Duodenal mucosa (tissue), 2 donors: ENCODE measurements around the gene MSANTD2.

Source experiments
- H3K27ac ChIP-seq: one replicate; pipeline ENCODE4 v1.7.0; 2013; ENCODE audit warnings: low read depth, low read length
- H3K27me3 ChIP-seq, 2 donors: one replicate each; pipeline ENCODE4 v1.7.0; 2013; ENCODE audit warnings: low read length in 2 of 2, control low read depth in 1 of 2; ENCODE audit not compliant: insufficient read depth in 2 of 2, control insufficient read depth in 1 of 2
- H3K36me3 ChIP-seq, 2 donors: one replicate each; pipeline ENCODE4 v1.7.0; 2013; ENCODE audit warnings: low read length in 2 of 2, control low read depth in 1 of 2; ENCODE audit not compliant: insufficient read depth in 2 of 2, control insufficient read depth in 1 of 2
- H3K4me1 ChIP-seq, 2 donors: one replicate each; pipeline ENCODE4 v1.7.0; 2013; ENCODE audit warnings: low read length in 2 of 2, control low read depth in 1 of 2; ENCODE audit not compliant: insufficient read depth in 2 of 2, control insufficient read depth in 1 of 2
- H3K4me3 ChIP-seq, 2 donors: one replicate each; pipeline ENCODE4 v1.7.0; 2013; ENCODE audit warnings: low read length in 2 of 2, low read depth in 1 of 2
- H3K9ac ChIP-seq, 2 donors: one replicate each; pipeline ENCODE4 v1.7.0; 2013; ENCODE audit warnings: low read length in 2 of 2, low read depth in 1 of 2
- H3K9me3 ChIP-seq, 2 donors: one replicate each; pipeline ENCODE4 v1.7.0; 2013; ENCODE audit warnings: low read length in 2 of 2, control low read depth in 1 of 2; ENCODE audit not compliant: control insufficient read depth in 1 of 2

MSANTD2 gene

GRCh38 chr11:124762624-124763155, 37.5 kb downstream of the MSANTD2 start:
- Histone ChIP-seq H3K9ac (peak overlapping the region; percentile 43 to 59), H3K36me3 (peaks cover 0 to 3% of the 10 kb centered on the region in 2 donors), H3K27ac (peak overlapping the region; percentile 36), H3K9me3 (no peaks in the 10 kb centered on the region), H3K4me1 (peaks cover 32 to 37% of the 10 kb centered on the region in 2 donors), H3K27me3 (peaks cover 14 to 33% of the 10 kb centered on the region in 2 donors), H3K4me3 (peak overlapping the region; percentile 77 to 89)

DNA sequence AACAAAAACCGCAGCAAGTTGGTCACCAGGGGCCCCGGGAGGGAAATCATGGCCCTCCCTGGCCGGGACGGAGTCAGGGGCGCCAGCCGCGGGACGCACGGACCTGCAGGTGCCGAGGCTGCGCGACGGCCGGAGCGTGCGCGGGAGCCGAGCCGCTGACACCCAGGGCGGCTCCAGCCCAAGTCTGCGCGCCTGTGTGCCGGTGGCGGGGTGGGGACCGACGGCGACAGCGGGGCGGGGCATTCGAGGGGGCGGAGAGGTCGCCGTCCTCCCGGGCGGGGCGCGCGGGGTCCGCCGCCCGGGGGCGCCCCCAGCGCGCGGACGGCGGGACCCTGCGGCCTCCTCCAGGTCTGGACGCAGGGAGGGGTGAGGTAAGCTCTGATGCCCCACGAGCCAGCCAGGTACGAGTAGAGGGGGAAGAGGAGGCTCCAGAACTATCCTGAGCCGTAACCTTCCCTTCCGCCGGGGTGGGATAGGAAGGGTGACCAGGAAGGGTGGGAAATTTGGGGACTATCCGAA, 38.0 kb downstream of the MSANTD2 start, which contains the start of gene ESAM:
TSS of gene ESAM (minus strand) at position 186 of the 519 bp plus-strand sequence. CDS start at position 50, 136 bp downstream.
- peaks cover 32 to 37% of the 10 kb centered on the region in 2 donors for H3K4me1 ChIP-seq
- H3K4me3 ChIP-seq, result peak within 1 kb of the TSS; percentile 77 to 89
- H3K27me3 ChIP-seq, result peaks cover 14 to 37% of the 10 kb centered on the region in 2 donors
- no peaks in the 10 kb centered on the region for H3K36me3 ChIP-seq
- H3K9me3 ChIP-seq, result no peaks in the 10 kb centered on the region
- peak within 1 kb of the TSS; percentile 58 for H3K27ac ChIP-seq
- peak within 1 kb of the TSS; percentile 43 to 59 for H3K9ac ChIP-seq

GRCh38 chr11:124761301-124762104, 38.7 kb downstream of the MSANTD2 start:
- H3K9ac ChIP-seq, result peak overlapping the region; percentile 32 to 38
- peak overlapping the region; percentile 58 for H3K27ac ChIP-seq
- H3K4me1 ChIP-seq, result peaks cover 32 to 37% of the 10 kb centered on the region in 2 donors
- no peaks in the 10 kb centered on the region for H3K36me3 ChIP-seq
- H3K9me3 ChIP-seq, result no peaks in the 10 kb centered on the region
- peaks cover 14 to 43% of the 10 kb centered on the region in 2 donors for H3K27me3 ChIP-seq
- H3K4me3 ChIP-seq, result peak overlapping the region; percentile 77 to 89

DNA sequence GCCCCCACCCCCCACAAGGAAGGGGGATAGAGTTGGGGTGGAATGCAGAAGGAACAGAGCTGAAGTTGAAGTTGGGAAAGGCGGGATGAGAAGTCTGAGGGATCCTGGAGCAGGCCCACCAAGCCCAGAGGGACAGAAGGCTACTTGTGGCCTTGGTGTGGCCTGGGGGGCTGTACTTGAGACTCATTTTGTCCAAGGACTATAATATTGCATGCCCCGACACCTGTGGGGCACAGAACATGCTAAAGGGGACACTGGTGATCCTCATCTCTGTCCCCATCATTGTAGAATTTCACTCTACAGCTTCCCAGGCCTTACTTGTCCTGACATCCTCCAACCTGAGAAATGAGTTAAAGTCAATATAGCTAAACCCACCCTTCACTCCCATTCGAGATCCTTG, 39.4 kb downstream of the MSANTD2 start:
- Histone ChIP-seq H3K27ac (no peak overlapping the region), H3K27me3 (peaks cover 14 to 47% of the 10 kb centered on the region in 2 donors), H3K4me1 (peaks cover 32 to 37% of the 10 kb centered on the region in 2 donors)

GRCh38 chr11:124760205-124760652, 40.0 kb downstream of the MSANTD2 start:
- Histone ChIP-seq H3K4me3 (peak overlapping the region in 1 of 2 donors; percentile 77), H3K36me3 (no peaks in the 10 kb centered on the region), H3K4me1 (peaks cover 32 to 37% of the 10 kb centered on the region in 2 donors), H3K27me3 (peaks cover 14 to 47% of the 10 kb centered on the region in 2 donors), H3K9me3 (no peaks in the 10 kb centered on the region), H3K9ac (no peak overlapping the region), H3K27ac (peak overlapping the region; percentile 44)

More for the DNA sequence above, 39.4 kb downstream of the MSANTD2 start:
- Histone ChIP-seq H3K4me3 (peak overlapping the region; percentile 77 to 89), H3K9me3 (no peaks in the 10 kb centered on the region), H3K36me3 (no peaks in the 10 kb centered on the region), H3K9ac (no peak overlapping the region)

DNA sequence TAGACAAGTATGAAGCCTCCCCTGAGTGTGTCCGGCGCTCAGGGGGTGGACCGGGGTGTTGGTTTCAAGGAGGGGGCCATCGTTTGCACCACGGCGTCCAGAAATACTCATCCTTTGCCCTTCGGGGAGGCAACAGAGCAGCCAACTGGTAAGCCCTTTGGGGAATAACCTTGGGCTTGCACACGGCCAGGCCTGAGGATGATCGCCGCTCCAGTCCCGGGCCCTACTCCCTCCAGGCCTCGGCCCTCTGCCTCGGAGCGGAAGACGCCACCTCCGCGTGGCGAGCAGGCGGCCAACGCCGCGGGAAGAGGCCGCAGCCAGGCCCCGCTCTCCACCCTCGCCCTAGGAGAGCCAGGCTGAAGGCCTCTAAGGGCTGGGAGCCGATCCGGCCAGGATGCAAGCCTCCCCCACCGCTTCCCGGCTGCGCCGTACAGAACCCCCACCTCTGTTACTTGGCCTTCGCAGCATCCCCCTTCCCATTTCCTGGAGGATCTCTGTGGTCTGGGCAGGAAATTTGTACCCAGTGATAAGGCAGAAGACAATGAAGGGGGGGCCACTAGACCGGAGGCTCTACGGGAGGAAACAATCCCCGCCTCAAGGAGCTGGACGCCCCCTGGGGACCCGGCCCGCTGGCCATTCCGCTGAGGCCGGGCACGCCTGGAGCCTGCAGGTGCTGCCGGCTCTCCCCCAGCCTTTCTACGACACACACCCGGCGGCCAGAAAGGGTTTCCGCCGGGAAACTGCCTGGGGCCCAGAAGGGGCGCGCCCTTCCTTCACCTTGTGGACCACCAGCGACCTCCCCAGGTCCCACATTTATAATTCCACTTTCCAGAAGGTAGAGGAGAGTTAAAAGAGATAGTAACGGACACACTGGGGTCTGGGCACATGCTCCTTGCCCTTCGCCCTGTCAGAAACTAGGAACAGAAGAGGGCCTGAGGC, 40.7 kb downstream of the MSANTD2 start:
- H3K4me3 ChIP-seq, result peak overlapping the region; percentile 29 to 60
- peaks cover 32 to 36% of the 10 kb centered on the region in 2 donors for H3K4me1 ChIP-seq
- no peaks in the 10 kb centered on the region for H3K36me3 ChIP-seq
- no peaks in the 10 kb centered on the region for H3K9me3 ChIP-seq
- H3K9ac ChIP-seq, result no peak overlapping the region
- peak overlapping the region; percentile 44 for H3K27ac ChIP-seq
- H3K27me3 ChIP-seq, result peaks cover 14 to 47% of the 10 kb centered on the region in 2 donors

DNA sequence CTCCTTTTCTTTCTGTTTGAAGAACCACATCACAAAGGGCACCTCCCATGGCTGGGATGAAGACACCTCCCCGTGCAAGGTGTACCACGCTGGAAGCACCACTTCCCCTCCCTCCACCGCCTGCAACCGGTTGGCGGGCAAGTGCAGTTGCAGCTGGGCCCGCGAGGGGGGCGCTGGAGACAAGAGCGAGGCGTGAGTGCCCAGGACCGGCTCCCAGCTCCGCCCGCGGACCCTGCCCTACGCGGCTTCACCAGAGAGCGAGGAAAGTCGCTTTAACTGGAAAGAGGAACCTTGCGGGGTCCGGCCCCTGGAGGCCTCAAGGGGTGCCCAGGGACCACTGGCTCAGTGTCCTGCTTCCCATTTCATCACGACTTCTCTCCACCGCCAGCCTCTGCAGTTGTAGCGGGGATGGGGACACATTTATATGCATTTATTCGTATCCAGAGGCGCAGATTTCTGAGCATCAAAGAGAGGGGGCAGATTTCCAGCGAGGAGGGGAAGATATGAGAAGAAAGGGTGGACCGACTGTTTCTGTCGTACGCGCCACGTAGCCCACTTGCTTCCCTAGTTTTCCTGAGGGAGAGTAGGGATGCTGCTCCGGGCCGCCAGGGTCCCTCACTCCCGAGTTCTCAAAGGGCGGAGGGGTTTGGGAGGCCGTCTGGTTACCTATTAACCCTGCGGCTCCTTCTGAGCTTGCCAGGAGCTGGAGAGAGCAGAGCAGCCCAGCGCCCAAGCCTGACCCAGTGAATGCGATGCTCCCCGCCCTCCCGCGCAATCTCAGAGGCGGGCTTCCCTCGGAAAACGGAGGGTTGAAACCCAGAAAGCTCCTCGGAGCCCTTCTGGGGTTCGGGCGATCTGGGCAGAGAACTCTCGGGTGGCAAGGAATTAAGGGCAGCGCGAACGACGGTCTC, 41.6 kb downstream of the MSANTD2 start:
- Histone ChIP-seq H3K4me1 (peaks cover 25 to 27% of the 10 kb centered on the region in 2 donors), H3K36me3 (no peaks in the 10 kb centered on the region), H3K4me3 (peak overlapping the region; percentile 29 to 60), H3K9me3 (no peaks in the 10 kb centered on the region), H3K9ac (no peak overlapping the region), H3K27ac (peak overlapping the region; percentile 36), H3K27me3 (peaks cover 14 to 47% of the 10 kb centered on the region in 2 donors)

DNA sequence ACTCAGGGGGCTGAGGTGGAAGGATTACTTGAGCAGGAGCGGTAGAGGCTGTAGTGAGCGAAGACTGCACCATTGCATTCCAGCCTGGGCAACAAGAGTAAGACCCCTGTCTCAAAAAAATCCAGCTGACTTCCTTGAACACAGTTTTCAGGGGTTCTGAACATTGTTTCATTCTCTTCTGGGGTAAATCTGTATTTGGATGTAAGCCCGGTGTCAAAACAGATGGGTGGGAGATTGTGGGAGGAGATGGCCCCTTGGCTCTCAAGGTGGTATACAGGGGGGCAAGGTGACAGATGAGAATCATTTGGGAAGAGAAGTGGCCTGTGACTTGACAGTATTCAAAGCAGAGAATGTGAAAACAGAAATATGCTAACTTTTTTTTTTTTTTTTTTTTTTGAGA, 42.9 kb downstream of the MSANTD2 start:
- Histone ChIP-seq H3K9me3 (no peaks in the 10 kb centered on the region), H3K27ac (no peak overlapping the region), H3K9ac (no peak overlapping the region), H3K4me1 (peaks cover 23% of the 10 kb centered on the region in 2 donors), H3K27me3 (peaks cover 14 to 47% of the 10 kb centered on the region in 2 donors), H3K36me3 (no peaks in the 10 kb centered on the region), H3K4me3 (no peak overlapping the region)

- H3K4me3 ChIP-seq, result no peak overlapping the region
- no peak overlapping the region for H3K9ac ChIP-seq
- H3K36me3 ChIP-seq, result no peaks in the 10 kb centered on the region
- H3K4me1 ChIP-seq, result peaks cover 22 to 23% of the 10 kb centered on the region in 2 donors
- no peaks in the 10 kb centered on the region for H3K9me3 ChIP-seq
- no peak overlapping the region for H3K27ac ChIP-seq
- peaks cover 12 to 45% of the 10 kb centered on the region in 2 donors for H3K27me3 ChIP-seq
Measured at GRCh38 chr11:124756753-124757227, 43.4 kb downstream of the MSANTD2 start.
